Retina (tissue), 1 donor: ENCODE measurements around the gene MAGI2.
A peak's percentile ranks its signal among the peaks of the same experiment; 100 is the strongest.

Experiments
- DNase-seq: peaks from one replicate; pipeline ENCODE4 v3.0.0-alpha.2; 2016

Gene MAGI2

GRCh38 chr7:79361214-79361613, 92.3 kb downstream of the MAGI2 start:
- no peak for DNase-seq

GRCh38 chr7:79359827-79360226, 93.6 kb downstream of the MAGI2 start:
- DNase-seq: no peak

GRCh38 chr7:79357101-79357500, 96.4 kb downstream of the MAGI2 start:
- no peak for DNase-seq

GRCh38 chr7:79353720-79354468, 99.6 kb downstream of the MAGI2 start:
- no peak for DNase-seq

- no peak for DNase-seq
These were observed 101.1 kb downstream of the MAGI2 start for GRCh38 chr7:79352323-79352722.

GRCh38 chr7:79347351-79347750, 106.1 kb downstream of the MAGI2 start:
- no peak for DNase-seq

- DNase-seq: no peak
These were observed 111.6 kb downstream of the MAGI2 start for GRCh38 chr7:79341902-79342301.

GRCh38 chr7:79340212-79340611, 113.3 kb downstream of the MAGI2 start:
- DNase-seq: no peak

- DNase-seq: no peak
These were observed 114.1 kb downstream of the MAGI2 start for GRCh38 chr7:79339208-79339925.

- DNase-seq: no peak
These were observed 115.8 kb downstream of the MAGI2 start for GRCh38 chr7:79337717-79338116.

- no peak for DNase-seq
These were observed 118.6 kb downstream of the MAGI2 start for GRCh38 chr7:79334841-79335240.

GRCh38 chr7:79334334-79334733, 119.1 kb downstream of the MAGI2 start:
- DNase-seq: no peak

- no peak for DNase-seq
These were observed 121.4 kb downstream of the MAGI2 start for GRCh38 chr7:79332091-79332490.

GRCh38 chr7:79329464-79329863, 124.0 kb downstream of the MAGI2 start:
- no peak for DNase-seq

GRCh38 chr7:79320741-79321473, 132.6 kb downstream of the MAGI2 start:
- DNase-seq: no peak

- no peak for DNase-seq
These were observed 134.1 kb downstream of the MAGI2 start for GRCh38 chr7:79319369-79319768.

GRCh38 chr7:79317728-79318127, 135.7 kb downstream of the MAGI2 start:
- DNase-seq: no peak

GRCh38 chr7:79312022-79312421, 141.4 kb downstream of the MAGI2 start:
- DNase-seq: no peak

- peak; percentile 26 for DNase-seq
These were observed 145.3 kb downstream of the MAGI2 start for GRCh38 chr7:79308192-79308591.

GRCh38 chr7:79307376-79307775, 146.1 kb downstream of the MAGI2 start:
- no peak for DNase-seq

GRCh38 chr7:79304711-79305110, 148.8 kb downstream of the MAGI2 start:
- DNase-seq: no peak

- DNase-seq: no peak
These were observed 151.2 kb downstream of the MAGI2 start for GRCh38 chr7:79302293-79302692.

GRCh38 chr7:79301419-79301818, 152.0 kb downstream of the MAGI2 start:
- DNase-seq: no peak

GRCh38 chr7:79300573-79300972, 152.9 kb downstream of the MAGI2 start:
- DNase-seq: no peak
